Measurements from ENCODE around the gene UGGT2.

- TF ChIP-seq, protein P1, sequence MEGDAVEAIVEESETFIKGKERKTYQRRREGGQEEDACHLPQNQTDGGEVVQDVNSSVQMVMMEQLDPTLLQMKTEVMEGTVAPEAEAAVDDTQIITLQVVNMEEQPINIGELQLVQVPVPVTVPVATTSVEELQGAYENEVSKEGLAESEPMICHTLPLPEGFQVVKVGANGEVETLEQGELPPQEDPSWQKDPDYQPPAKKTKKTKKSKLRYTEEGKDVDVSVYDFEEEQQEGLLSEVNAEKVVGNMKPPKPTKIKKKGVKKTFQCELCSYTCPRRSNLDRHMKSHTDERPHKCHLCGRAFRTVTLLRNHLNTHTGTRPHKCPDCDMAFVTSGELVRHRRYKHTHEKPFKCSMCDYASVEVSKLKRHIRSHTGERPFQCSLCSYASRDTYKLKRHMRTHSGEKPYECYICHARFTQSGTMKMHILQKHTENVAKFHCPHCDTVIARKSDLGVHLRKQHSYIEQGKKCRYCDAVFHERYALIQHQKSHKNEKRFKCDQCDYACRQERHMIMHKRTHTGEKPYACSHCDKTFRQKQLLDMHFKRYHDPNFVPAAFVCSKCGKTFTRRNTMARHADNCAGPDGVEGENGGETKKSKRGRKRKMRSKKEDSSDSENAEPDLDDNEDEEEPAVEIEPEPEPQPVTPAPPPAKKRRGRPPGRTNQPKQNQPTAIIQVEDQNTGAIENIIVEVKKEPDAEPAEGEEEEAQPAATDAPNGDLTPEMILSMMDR (IDR thresholded peaks at IDR 0.05; ENCODE audit: low read length) = no peak
- TF ChIP-seq EZH2 (IDR thresholded peaks at IDR 0.05; ENCODE audit: borderline replicate concordance, low read length) = no peak
Observed at GRCh38 chr13:95833719-95834118, 219.5 kb downstream of the UGGT2 start.

Measured in OCI-LY1 (cell line).